ENCODE results near the gene BCKDHA. TPM values are rescaled to one million over a fixed set of nuclear protein-coding genes. Genes with fewer than 3 reads are reported as not detected.
A peak's percentile ranks its signal among the peaks of the same experiment; 100 is the strongest.

BCKDHA gene
- polyA plus RNA-seq, 1 of the 3 experiments (the other 2 are of a cell fraction): 30.9 TPM

- H3K4me3 ChIP-seq (ENCODE audit: low read depth in 2 of 2, low read length in 1 of 2): no peak overlapping the region
- DNase-seq: no peak
- CTCF ChIA-PET: interaction anchor here (1.1 to 2.0 kb wide), 5 partner anchors 8 to 185 kb away, joined by 3 to 8 read pairs (median 5); no protein-coding TSS in a partner anchor
These were observed 58.8 kb downstream of the BCKDHA start for GRCh38 chr19:41456342-41456918.

More at GRCh38 chr19:41456342-41456918, 58.8 kb downstream of the BCKDHA start:
- Histone ChIP-seq H3K4me1 (ENCODE audit: control insufficient read depth in 1 of 2, insufficient read depth in 2 of 2, low read depth in 1 of 2, low read length in 1 of 2) (no peaks in the 10 kb centered on the region), H3K9me2 (no peaks in the 10 kb centered on the region), H3K9me3 (no peaks in the 10 kb centered on the region), H4K20me1 (ENCODE audit: insufficient read depth) (no peaks in the 10 kb centered on the region), H3K4me2 (peak overlapping the region; percentile 49), H3K9ac (no peak overlapping the region), H3K79me2 (ENCODE audit: insufficient read depth) (no peaks in the 10 kb centered on the region), H3K27me3 (ENCODE audit: insufficient read depth) (peaks cover 61% of the 10 kb centered on the region), H3K27ac (ENCODE audit: low read depth in 2 of 2, low read length in 1 of 2) (no peak overlapping the region), H3K36me3 (replicated peaks in 1 of 2; ENCODE audit: control insufficient read depth in 1 of 2, insufficient read depth in 2 of 2, low read length in 1 of 2) (no peaks in the 10 kb centered on the region), H3F3A (replicated peaks; ENCODE audit: insufficient read depth) (no peaks in the 10 kb centered on the region), H2AFZ (ENCODE audit: low read depth) (0 out of 2 replicates have a peak overlapping the region, but pooled peaks have one; percentile 1)
- 9% methylated on average over 7 of the region's 7 CpGs for WGBS (ENCODE audit: low lambda C conversion rate)
- TF ChIP-seq USF1 (IDR thresholded peaks at IDR 0.05; ENCODE audit: borderline replicate concordance, low read depth) (no peak), USF2 (IDR thresholded peaks at IDR 0.05; ENCODE audit: borderline replicate concordance, low read depth, low read length) (no peak), PBX3 (IDR thresholded peaks at IDR 0.05) (no peak), ZBTB33 (IDR thresholded peaks at IDR 0.05; ENCODE audit: borderline replicate concordance, low read depth) (no peak), MAX (IDR thresholded peaks at IDR 0.05; ENCODE audit: low read depth) (no peak), FOXJ3 (CRISPR knock-in tag; IDR thresholded peaks at IDR 0.05) (no peak), RXRA (IDR thresholded peaks at IDR 0.05; ENCODE audit: borderline replicate concordance, low read depth) (no peak)
- POLR2A ChIA-PET: no interaction called here
